Suprapubic skin (tissue), 4 donors: ENCODE results near the gene PDE1C.

Experiments
- POLR2A ChIP-seq, 2 donors: fragments of 450-650 bp; IDR thresholded peaks; one replicate each; pipeline ENCODE4 v1.6.1; 2017; ENCODE audit warnings: antibody characterized with exemption in 2 of 2, mild to moderate bottlenecking in 2 of 2, moderate library complexity in 2 of 2
- POLR2AphosphoS5 ChIP-seq, 3 donors: sonication (generic); formaldehyde crosslinking; IDR thresholded peaks; one replicate each; pipeline ENCODE4 v1.6.1; 2017; ENCODE audit warnings: antibody characterized with exemption in 3 of 3
- TF ChIP-seq, protein P1 (sequence below), 2 donors: fragments of 200-600 bp in 1 of 2; fragments of 450-650 bp in 1 of 2; sonication (generic) in 1 of 2; IDR thresholded peaks; one replicate each; pipeline ENCODE4 v1.5.1; 2016 to 2019; ENCODE audit warnings: antibody characterized with exemption in 2 of 2, mild to moderate bottlenecking in 1 of 2, moderate library complexity in 1 of 2

GRCh38 chr7:31720366-31720765 lies 349.8 kb downstream of the PDE1C start:
- TF ChIP-seq, protein P1, sequence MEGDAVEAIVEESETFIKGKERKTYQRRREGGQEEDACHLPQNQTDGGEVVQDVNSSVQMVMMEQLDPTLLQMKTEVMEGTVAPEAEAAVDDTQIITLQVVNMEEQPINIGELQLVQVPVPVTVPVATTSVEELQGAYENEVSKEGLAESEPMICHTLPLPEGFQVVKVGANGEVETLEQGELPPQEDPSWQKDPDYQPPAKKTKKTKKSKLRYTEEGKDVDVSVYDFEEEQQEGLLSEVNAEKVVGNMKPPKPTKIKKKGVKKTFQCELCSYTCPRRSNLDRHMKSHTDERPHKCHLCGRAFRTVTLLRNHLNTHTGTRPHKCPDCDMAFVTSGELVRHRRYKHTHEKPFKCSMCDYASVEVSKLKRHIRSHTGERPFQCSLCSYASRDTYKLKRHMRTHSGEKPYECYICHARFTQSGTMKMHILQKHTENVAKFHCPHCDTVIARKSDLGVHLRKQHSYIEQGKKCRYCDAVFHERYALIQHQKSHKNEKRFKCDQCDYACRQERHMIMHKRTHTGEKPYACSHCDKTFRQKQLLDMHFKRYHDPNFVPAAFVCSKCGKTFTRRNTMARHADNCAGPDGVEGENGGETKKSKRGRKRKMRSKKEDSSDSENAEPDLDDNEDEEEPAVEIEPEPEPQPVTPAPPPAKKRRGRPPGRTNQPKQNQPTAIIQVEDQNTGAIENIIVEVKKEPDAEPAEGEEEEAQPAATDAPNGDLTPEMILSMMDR (IDR thresholded peaks at IDR 0.05): no peak
- TF ChIP-seq POLR2AphosphoS5 (IDR thresholded peaks at IDR 0.05): no peak
- no peak for TF ChIP-seq POLR2A (IDR thresholded peaks at IDR 0.05)
